Activated CD4-positive, alpha-beta T cell treated with anti-CD3 and anti-CD28 coated beads for 48 hours (primary cell): Measurements from ENCODE around the gene CFAP77.

ENCODE experiments used
- DNase-seq: peaks from one replicate; pipeline ENCODE4 v3.0.0-alpha.2; 2020

Gene CFAP77

DNA sequence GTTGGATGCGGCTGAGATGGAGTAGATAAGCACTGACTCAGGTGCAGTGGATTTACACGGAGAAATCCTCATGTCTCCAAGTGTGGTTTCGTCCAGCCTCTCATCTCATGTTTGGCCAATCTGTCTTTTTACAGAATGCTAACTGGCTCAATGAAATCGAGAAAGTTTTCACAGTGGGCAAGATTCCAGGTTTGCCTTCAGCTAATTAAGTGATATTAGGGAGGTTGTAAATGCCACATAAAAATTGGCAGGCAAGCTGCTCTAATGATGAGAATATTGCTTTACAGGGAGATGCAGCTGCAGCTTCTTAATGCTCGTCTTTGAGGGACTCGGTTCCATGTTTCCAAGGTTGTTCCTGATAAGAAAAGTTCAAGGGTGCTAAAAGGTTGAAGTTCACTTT lies 196.1 kb downstream of the CFAP77 start:
- DNase-seq: no peak

- DNase-seq: no peak
Observed at GRCh38 chr9:132609184-132609583, 199.2 kb downstream of the CFAP77 start.

GRCh38 chr9:132609829-132610228 lies 199.8 kb downstream of the CFAP77 start:
- peak; percentile 40 for DNase-seq

DNA sequence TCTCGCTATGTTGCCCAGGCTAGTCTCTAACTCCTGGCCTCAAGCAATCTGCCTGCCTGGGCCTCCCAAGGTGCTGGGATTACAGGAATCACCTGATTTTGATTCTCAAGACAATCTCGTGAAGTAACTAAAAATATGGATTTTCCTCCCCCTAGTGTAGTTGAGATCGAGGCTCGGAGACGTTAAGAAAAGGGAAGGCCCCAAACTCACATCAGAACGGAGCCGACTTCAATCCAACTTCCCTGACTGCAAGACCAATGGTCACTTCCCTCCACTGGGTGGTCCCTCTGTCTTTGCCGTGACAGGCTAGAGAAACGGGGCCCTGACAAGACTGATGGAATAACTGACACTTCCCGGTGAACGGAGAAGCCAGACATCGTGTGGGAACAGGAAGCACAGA lies 200.7 kb downstream of the CFAP77 start:
- no peak for DNase-seq

DNA sequence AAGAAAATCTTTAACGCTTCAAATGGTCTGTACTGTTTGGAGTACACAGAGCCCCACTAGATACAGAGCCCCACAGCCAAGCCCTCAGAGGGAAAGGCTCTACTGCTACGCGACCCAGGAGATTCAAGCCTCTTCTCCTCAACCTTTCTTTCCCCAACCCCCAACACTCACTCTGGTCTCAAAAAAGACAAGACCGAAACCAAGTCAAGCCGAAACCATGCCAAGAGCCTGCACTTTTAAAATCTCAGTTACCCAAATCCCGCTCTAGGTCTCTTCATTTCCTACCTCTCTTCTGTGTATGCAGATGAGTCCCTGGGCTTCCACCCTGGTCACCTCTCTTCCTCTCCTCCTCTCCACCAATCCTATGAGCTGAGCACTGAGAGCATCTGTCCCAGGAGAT lies 204.3 kb downstream of the CFAP77 start:
- no peak for DNase-seq

GRCh38 chr9:132615774-132616173 lies 205.8 kb downstream of the CFAP77 start:
- DNase-seq: no peak

DNA sequence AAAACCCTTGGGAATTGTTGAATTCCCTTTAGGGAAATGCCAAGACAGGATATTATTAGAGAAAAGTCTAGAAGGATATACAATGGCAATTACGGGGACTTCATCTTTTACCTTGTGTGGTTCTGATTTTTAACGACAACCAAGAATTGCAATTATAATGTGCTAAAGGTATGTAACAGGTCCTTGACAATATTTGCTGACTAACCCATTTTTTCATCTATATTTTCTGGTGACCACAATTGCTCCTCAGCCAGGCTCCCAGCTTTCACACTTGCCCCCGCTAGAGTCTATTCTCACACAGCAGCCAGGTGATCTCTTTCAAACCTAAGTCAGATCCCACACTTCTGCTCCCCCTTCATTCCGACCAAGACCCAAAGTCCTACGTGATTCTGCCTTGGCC lies 206.7 kb downstream of the CFAP77 start:
- no peak for DNase-seq

- no peak for DNase-seq
Observed at GRCh38 chr9:132622159-132622558, 212.1 kb downstream of the CFAP77 start.
